BE2C (cell line): ENCODE results near the gene ALG12.

Experiments
- DNase-seq: peaks from one replicate; pipeline ENCODE4 v3.0.0-alpha.2; 2020
- H3K27me3 ChIP-seq: fragments of 250-450 bp; sonication (Bioruptor Pico); 2 replicates; pipeline ENCODE4 v1.5.1; 2020; ENCODE audit warnings: mild to moderate bottlenecking
- H3K36me3 ChIP-seq: fragments of 250-450 bp; sonication (Bioruptor Pico); 2 replicates; pipeline ENCODE4 v1.5.1; 2020; ENCODE audit warnings: mild to moderate bottlenecking
- H3K4me1 ChIP-seq: fragments of 250-450 bp; sonication (Bioruptor Pico); 2 replicates; pipeline ENCODE4 v1.5.1; 2020
- H3K4me3 ChIP-seq: 2 replicates; pipeline ENCODE4 v1.5.1; 2011; ENCODE audit warnings: low read depth, low read length
- H3K9me3 ChIP-seq: fragments of 250-450 bp; sonication (Bioruptor Pico); 2 replicates; pipeline ENCODE4 v1.5.1; 2020
- TF ChIP-seq, protein P1 (sequence below): IDR thresholded peaks from 2 replicates; pipeline ENCODE4 v1.5.1; 2012; ENCODE audit warnings: mild to moderate bottlenecking, low read depth, low read length

Gene ALG12

DNA sequence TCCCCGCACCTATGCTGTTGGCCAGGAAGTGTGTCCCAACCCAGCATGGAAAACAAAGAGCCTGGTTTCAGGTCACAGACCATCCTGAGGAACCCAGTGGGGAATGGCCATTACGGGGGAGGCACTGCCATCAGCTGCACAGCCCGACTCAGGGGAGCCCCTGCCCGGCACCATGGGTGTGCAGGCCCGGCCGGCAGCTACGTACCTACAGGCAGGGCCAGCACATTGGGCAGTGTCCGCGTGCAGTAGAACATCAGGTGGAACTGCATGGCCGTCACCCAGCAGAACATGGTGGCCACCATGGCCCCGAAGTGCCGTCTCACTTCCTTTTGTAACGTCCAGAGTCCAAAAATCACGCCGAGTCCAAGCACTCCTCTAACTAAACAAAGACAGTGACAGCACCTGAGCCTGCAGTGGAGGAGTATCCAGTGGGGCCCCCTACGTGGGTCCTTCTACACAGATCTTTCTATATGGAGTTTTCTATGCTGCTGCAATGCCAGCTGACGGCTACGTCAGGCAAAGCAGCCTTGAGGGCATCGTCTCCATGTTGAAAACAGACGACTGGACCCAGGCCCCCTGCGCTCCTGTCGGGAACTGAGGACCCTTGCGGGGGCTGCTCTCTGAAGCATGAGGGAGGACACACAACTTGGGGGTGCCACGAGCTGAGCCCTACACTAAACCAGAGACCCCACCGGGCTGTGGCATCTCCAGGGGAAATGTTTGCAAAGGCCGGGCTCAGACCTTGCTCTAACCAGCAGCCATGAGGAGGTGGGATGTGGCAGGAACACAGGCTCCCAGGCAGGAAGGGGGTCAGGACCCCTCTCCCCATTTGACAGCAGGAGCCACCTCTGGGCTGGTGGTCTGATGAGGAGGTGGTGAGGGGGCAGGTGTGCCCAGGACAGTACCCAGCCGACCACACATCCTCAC, 7.7 kb downstream of the ALG12 start:
- no peak for DNase-seq
- H3K36me3 ChIP-seq, result peaks cover 25% of the 10 kb centered on the region
- H3K9me3 ChIP-seq, result no peaks in the 10 kb centered on the region
- TF ChIP-seq, protein P1, sequence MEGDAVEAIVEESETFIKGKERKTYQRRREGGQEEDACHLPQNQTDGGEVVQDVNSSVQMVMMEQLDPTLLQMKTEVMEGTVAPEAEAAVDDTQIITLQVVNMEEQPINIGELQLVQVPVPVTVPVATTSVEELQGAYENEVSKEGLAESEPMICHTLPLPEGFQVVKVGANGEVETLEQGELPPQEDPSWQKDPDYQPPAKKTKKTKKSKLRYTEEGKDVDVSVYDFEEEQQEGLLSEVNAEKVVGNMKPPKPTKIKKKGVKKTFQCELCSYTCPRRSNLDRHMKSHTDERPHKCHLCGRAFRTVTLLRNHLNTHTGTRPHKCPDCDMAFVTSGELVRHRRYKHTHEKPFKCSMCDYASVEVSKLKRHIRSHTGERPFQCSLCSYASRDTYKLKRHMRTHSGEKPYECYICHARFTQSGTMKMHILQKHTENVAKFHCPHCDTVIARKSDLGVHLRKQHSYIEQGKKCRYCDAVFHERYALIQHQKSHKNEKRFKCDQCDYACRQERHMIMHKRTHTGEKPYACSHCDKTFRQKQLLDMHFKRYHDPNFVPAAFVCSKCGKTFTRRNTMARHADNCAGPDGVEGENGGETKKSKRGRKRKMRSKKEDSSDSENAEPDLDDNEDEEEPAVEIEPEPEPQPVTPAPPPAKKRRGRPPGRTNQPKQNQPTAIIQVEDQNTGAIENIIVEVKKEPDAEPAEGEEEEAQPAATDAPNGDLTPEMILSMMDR, result no peak
- no peak overlapping the region for H3K4me3 ChIP-seq
- H3K4me1 ChIP-seq, result no peaks in the 10 kb centered on the region
- H3K27me3 ChIP-seq, result no peaks in the 10 kb centered on the region

DNA sequence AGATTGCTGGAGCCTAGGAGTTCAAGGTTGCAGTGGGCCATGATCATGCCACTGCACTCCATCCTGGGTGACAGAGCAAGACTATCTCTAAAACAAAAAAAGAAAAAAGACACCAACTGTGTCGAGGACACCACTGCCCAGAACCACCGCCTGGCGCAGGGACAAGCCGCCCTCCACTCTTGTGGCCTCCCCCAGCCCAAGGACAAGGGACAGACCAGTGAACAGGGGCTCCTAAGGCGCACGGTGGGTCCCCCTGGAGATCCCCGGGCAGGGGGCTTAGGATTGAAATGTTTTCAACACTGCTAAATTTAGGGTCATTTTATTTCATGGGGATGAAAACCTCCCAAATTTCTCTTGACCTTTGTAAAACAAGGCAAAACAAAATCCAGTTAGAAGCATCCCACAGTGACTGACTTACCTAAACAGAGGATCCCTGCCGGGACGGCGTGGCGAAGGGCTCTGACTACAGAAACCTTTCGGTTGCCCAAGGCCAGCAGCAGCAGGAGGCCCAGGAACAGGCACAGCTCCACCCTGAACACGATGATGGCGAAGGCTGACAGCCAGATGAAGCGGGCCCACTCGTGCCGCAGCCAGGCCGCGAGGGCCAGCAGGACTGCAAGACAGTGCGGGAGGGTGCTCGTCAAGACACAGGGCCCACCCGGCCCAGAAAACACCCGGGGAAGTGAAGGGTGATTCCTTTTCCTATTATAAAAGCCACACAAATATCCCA, 8.6 kb downstream of the ALG12 start:
- Histone ChIP-seq H3K4me1 (no peaks in the 10 kb centered on the region), H3K36me3 (peaks cover 25% of the 10 kb centered on the region), H3K4me3 (no peak overlapping the region), H3K27me3 (no peaks in the 10 kb centered on the region), H3K9me3 (no peaks in the 10 kb centered on the region)
- no peak for DNase-seq
- TF ChIP-seq, protein P1, result no peak

DNA sequence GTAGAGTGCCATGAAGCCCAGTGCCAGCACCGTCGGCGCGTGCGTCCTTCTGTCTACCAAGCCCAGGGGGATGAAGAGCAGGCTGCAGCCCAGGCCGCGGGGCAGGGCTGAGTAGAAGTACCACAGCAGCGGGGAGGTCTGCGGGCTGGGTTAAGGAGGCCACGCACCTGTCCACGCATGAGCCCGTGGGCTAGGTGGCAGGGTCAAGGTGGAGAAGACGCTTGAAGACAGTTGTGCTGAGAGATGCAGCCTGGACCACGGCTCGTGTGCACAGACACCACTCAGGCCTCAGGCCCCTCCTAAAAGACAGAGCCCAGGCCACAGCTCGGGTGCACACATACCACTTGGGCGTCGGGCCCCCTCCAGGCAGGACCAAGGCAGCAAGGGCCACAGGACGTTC, 10.4 kb downstream of the ALG12 start:
- no peak for DNase-seq
- TF ChIP-seq, protein P1, result no peak
- no peaks in the 10 kb centered on the region for H3K27me3 ChIP-seq
- H3K4me1 ChIP-seq, result peaks cover 5% of the 10 kb centered on the region; the same call in 1 of the 2 replicates
- no peaks in the 10 kb centered on the region for H3K9me3 ChIP-seq
- H3K36me3 ChIP-seq, result peaks cover 31% of the 10 kb centered on the region
- H3K4me3 ChIP-seq, result no peak overlapping the region

DNA sequence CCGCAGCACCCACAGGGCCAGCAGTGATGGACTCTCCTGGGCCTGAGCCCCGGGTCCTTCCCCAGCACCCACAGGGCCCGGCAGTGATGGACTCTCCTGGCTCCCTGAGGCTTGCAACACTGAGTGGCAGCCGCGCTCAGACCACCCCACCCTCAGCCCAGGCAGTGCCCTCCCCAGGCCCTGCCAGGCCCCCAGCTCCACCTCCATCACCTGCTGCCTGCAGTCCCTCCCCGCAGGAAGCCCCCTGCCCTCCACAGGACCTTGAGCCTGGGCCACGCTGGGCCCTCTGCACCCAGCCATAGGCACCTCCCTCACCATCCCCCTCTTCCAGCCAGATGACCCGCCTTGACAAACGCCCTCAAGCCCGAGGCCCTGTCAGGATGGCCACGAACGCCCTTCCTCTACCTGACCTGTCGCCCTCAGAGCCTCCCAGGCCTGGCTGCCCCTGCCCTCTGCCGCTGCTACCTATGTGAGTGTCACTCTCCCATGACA, 11.4 kb downstream of the ALG12 start:
- Histone ChIP-seq H3K9me3 (no peaks in the 10 kb centered on the region), H3K36me3 (peaks cover 25% of the 10 kb centered on the region), H3K27me3 (no peaks in the 10 kb centered on the region), H3K4me3 (no peak overlapping the region), H3K4me1 (peaks cover 5% of the 10 kb centered on the region; the same call in 1 of the 2 replicates)
- TF ChIP-seq, protein P1, result no peak
- DNase-seq, result no peak

DNA sequence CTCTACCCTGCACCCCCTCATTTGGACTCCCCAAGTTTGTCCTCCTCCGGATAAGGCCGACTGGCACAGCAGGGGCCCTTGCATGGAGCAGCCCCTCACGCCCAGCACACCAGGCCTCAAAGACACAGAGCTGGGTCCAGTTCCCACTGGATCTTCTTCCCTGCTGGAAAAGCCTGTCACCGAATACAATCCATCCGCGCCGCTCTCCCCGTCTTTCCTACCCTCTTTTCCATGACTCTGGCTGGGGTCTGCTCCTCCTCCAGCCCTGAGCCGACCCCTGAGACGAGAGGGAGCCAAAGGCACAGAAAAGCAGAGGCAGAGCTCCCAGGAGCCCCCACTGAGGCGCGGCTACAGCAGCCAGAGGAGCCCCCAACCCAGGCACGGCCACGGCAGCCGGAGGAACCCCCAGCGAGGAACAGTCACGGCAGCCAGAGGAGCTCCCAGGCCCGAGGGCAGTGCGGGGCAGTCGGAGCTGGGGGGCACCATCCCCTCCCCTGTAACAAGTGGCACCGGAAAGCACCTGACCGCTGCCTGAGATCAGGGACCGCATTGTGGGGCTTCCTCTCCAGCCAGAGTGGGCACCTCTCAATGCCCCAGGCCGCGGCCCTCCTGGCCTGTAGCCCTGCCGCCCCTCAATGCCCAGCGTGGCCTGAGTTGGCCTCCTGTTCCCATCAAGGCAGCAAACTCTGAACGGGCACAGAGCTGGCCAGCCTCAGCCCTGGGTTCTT, 12.0 kb downstream of the ALG12 start:
- Histone ChIP-seq H3K4me3 (no peak overlapping the region), H3K27me3 (no peaks in the 10 kb centered on the region), H3K9me3 (no peaks in the 10 kb centered on the region), H3K36me3 (peaks cover 25% of the 10 kb centered on the region), H3K4me1 (peaks cover 5% of the 10 kb centered on the region; the same call in 1 of the 2 replicates)
- TF ChIP-seq, protein P1, result no peak
- no peak for DNase-seq
